K562 (cell line): ENCODE measurements around the gene JAKMIP1. TPM values are rescaled to one million over a fixed set of nuclear protein-coding genes. Genes with fewer than 3 reads are reported as not detected.

Experiments used
- ATAC-seq: fragments of 200-7000 bp; cut with Tn5 transposase; 3 replicates; pipeline ENCODE4 v1.9.1; 2020; ENCODE audit warnings: moderate library complexity
- BruUV-seq: library from RNA; stranded (reverse); fragments of 400-500 nt; replicated peaks from 2 replicates; lab custom pipeline; 2021; lab: Mats Ljungman, UMichigan
- CTCF ChIA-PET: fragments of 300-600 bp; formaldehyde crosslinking; extraction: SDS; loops from one replicate; lab custom pipeline; 2021; ENCODE audit warnings: low intra/inter-chr PET ratio; lab: Yijun Ruan, JAX
- POLR2A ChIA-PET: fragments of 300-600, 350-650 bp; sonication (Branson Sonifier 250); formaldehyde crosslinking; extraction: SDS; loops from one replicate; lab custom pipeline; 2021; ENCODE audit warnings: antibody characterized with exemption, inconsistent platforms; lab: Yijun Ruan, JAX
- DNase-seq, 4 experiments: peaks; one replicate each; pipeline versions ENCODE4 v3.0.0 to v3.0.0-alpha.2; 2011 to 2018; ENCODE audit warnings: low spot score in 3 of 4, mixed read lengths in 3 of 4; ENCODE audit errors: extremely low read depth in 1 of 4
- FAIRE-seq: peaks from 2 replicates; lab custom pipeline; 2011; peaks lifted over from hg19 to GRCh38; lab: Jason Lieb, UNC
- H2AFZ ChIP-seq: 2 replicates; pipeline ENCODE4 v1.6.0; 2011; ENCODE audit warnings: low read depth, low read length, control low read depth, inconsistent platforms
- H3K27ac ChIP-seq: fragments of 200-600 bp; 3 replicates; pipeline ENCODE4 v1.8.0; 2011; ENCODE audit warnings: low read depth, mild to moderate bottlenecking, control low read depth, inconsistent platforms, low read length, moderate library complexity, mixed read lengths; ENCODE audit errors: extremely low read depth
- H3K27me3 ChIP-seq, 2 experiments: fragments of 300-600 bp in 1 of 2; 2 replicates in 1 of 2; 3 replicates in 1 of 2; pipeline versions ENCODE4 v1.6.0 to v1.8.0; 2011; ENCODE audit warnings: inconsistent platforms in 2 of 2, low read length in 2 of 2, mild to moderate bottlenecking in 1 of 2, mixed read lengths in 1 of 2, moderate library complexity in 1 of 2; ENCODE audit not compliant: control insufficient read depth in 2 of 2, insufficient read depth in 2 of 2
- H3K36me3 ChIP-seq: fragments of 300-600 bp; 3 replicates; pipeline ENCODE4 v1.8.0; 2011; ENCODE audit warnings: mild to moderate bottlenecking, low read length, inconsistent platforms; ENCODE audit not compliant: control insufficient read depth, insufficient read depth
- H3K4me1 ChIP-seq, 2 experiments: fragments of 200-600 bp in 1 of 2; replicated peaks in 1 of 2; 2 replicates in 1 of 2; 3 replicates in 1 of 2; pipeline versions ENCODE4 v1.5.1 to v1.8.0; 2011; ENCODE audit warnings: inconsistent platforms in 2 of 2, low read length in 2 of 2, mild to moderate bottlenecking in 1 of 2, mixed read lengths in 1 of 2, moderate library complexity in 1 of 2; ENCODE audit not compliant: control insufficient read depth in 2 of 2, insufficient read depth in 2 of 2
- H3K4me2 ChIP-seq: 2 replicates; pipeline ENCODE4 v1.6.1; 2011; ENCODE audit warnings: low read length, control low read depth, inconsistent platforms, mixed read lengths; ENCODE audit not compliant: insufficient read depth
- H3K4me3 ChIP-seq: fragments of 200-600 bp; sonication (generic), shearing (Covaris generic); 2 replicates; pipeline ENCODE4 v1.5.1; 2016; ENCODE audit warnings: control low read depth, inconsistent platforms
- H3K79me2 ChIP-seq: fragments of 200-600 bp; 3 replicates; pipeline ENCODE4 v1.8.0; 2011; ENCODE audit warnings: low read length, inconsistent platforms; ENCODE audit not compliant: control insufficient read depth, insufficient read depth
- H3K9ac ChIP-seq, 2 experiments: 2 replicates each; pipeline versions ENCODE4 v1.6.0 to v1.6.1; 2011; ENCODE audit warnings: low read depth in 2 of 2, low read length in 2 of 2, control low read depth in 1 of 2, inconsistent platforms in 1 of 2, mild to moderate bottlenecking in 1 of 2, mixed read lengths in 1 of 2; ENCODE audit not compliant: insufficient read depth in 1 of 2
- H3K9me1 ChIP-seq: one replicate; pipeline ENCODE4 v1.6.0; 2011; ENCODE audit warnings: inconsistent platforms, mild to moderate bottlenecking, low read length, moderate library complexity; ENCODE audit not compliant: control insufficient read depth, insufficient read depth
- H3K9me3 ChIP-seq: replicated peaks from 2 replicates; pipeline ENCODE4 v1.5.1; 2011; ENCODE audit warnings: low read depth, low read length, inconsistent platforms; ENCODE audit not compliant: control insufficient read depth, insufficient read depth
- H4K20me1 ChIP-seq: replicated peaks from 2 replicates; pipeline ENCODE4 v1.6.1; 2011; ENCODE audit warnings: low read length, inconsistent platforms, mixed read lengths; ENCODE audit not compliant: control insufficient read depth, insufficient read depth
- DLX4 ChIP-seq: fragments of 250-450 bp; sonication (Bioruptor Pico); IDR thresholded peaks from 2 replicates; pipeline ENCODE4 v1.6.1; 2021; ENCODE audit warnings: mild to moderate bottlenecking
- ETV1 ChIP-seq: fragments of 450-650 bp; conservative IDR thresholded peaks from 2 replicates; pipeline ENCODE4 v1.6.1; 2016; ENCODE audit warnings: missing genetic modification characterization, control low read depth, low read depth, missing compliant biosample characterization
- GATAD2A ChIP-seq: fragments of 450-650 bp; IDR thresholded peaks from 2 replicates; pipeline ENCODE4 v1.6.1; 2017
- JUND ChIP-seq, 2 experiments: IDR thresholded peaks; 2 replicates in 1 of 2; 3 replicates in 1 of 2; pipeline ENCODE4 v1.6.1; 2011; ENCODE audit warnings: borderline replicate concordance in 2 of 2, low read depth in 2 of 2, low read length in 2 of 2, improper control_type of control experiment in 1 of 2, missing biosample characterization in 1 of 2, missing genetic modification characterization in 1 of 2, missing genetic modification reagents in 1 of 2
- KDM5B ChIP-seq: fragments of 200-600 bp; sonication (generic); IDR thresholded peaks from 2 replicates; pipeline ENCODE4 v1.6.1; 2012; ENCODE audit warnings: low read depth, mild to moderate bottlenecking, moderate library complexity, low read length, control low read depth, inconsistent platforms; ENCODE audit not compliant: insufficient replicate concordance
- LARP7 ChIP-seq: fragments of 450-650 bp; IDR thresholded peaks from 2 replicates; pipeline ENCODE4 v1.6.1; 2016
- MIER1 ChIP-seq: fragments of 450-650 bp; IDR thresholded peaks from 2 replicates; pipeline ENCODE4 v1.6.1; 2016; ENCODE audit warnings: antibody characterized with exemption, mild to moderate bottlenecking, low read depth
- PHF20 ChIP-seq: fragments of 450-650 bp; IDR thresholded peaks from 2 replicates; pipeline ENCODE4 v1.6.1; 2018; ENCODE audit not compliant: partially characterized antibody
- PHF8 ChIP-seq: fragments of 200-600 bp; sonication (generic); IDR thresholded peaks from 2 replicates; pipeline ENCODE4 v1.6.1; 2012; ENCODE audit warnings: mixed run types, mild to moderate bottlenecking, inconsistent platforms, low read length, moderate library complexity, borderline replicate concordance
- PPARD ChIP-seq: fragments of 250-450 bp; sonication (Bioruptor Pico); IDR thresholded peaks from 2 replicates; pipeline ENCODE4 v1.8.0; 2022; ENCODE audit warnings: inconsistent platforms, mild to moderate bottlenecking, moderate library complexity
- PRPF4 ChIP-seq: fragments of 200-400 bp; formaldehyde crosslinking; IDR thresholded peaks from one replicate; pipeline ENCODE4 v1.6.1; 2017; ENCODE audit warnings: low read length, low read depth, mild to moderate bottlenecking; ENCODE audit not compliant: insufficient read depth, poor library complexity, severe bottlenecking
- SIRT6 ChIP-seq: IDR thresholded peaks from one replicate; pipeline ENCODE4 v1.6.1; 2012; ENCODE audit warnings: low read depth, mild to moderate bottlenecking, control low read depth, inconsistent platforms, low read length, moderate library complexity
- SMAD3 ChIP-seq: fragments of 450-650 bp; formaldehyde crosslinking; conservative IDR thresholded peaks from 2 replicates; pipeline ENCODE4 v1.4.0; 2020; ENCODE audit warnings: mild to moderate bottlenecking
- SMARCA5 ChIP-seq: fragments of 450-650 bp; IDR thresholded peaks from 2 replicates; pipeline ENCODE4 v1.6.1; 2016
- ZBTB8A ChIP-seq: fragments of 450-650 bp; IDR thresholded peaks from 2 replicates; pipeline ENCODE4 v1.6.1; 2018; ENCODE audit warnings: mild to moderate bottlenecking, moderate library complexity; ENCODE audit not compliant: partially characterized antibody
- ZNF263 ChIP-seq: sonication (generic); formaldehyde crosslinking; IDR thresholded peaks from 2 replicates; pipeline ENCODE4 v1.8.0; 2022; ENCODE audit warnings: mild to moderate bottlenecking, missing genetic modification reagents, borderline replicate concordance
- ZNF3 ChIP-seq: fragments of 250-450 bp; sonication (Bioruptor Pico); IDR thresholded peaks from 2 replicates; pipeline ENCODE4 v1.5.0; 2021; ENCODE audit warnings: mild to moderate bottlenecking, moderate library complexity
- ZNF436 ChIP-seq: fragments of 250-450, 450-650 bp; sonication (Bioruptor Pico); formaldehyde crosslinking; IDR thresholded peaks from 2 replicates; pipeline ENCODE4 v1.7.0; 2020; ENCODE audit warnings: mild to moderate bottlenecking
- WGBS: fragments of 100-300 bp; shearing (Covaris generic); methylation state at CpG from one replicate; pipeline ENCODE4 v1.1.6; 2016; ENCODE audit warnings: low coverage, mixed read lengths; ENCODE audit not compliant: insufficient coverage; ENCODE audit errors: missing lambda C conversion rate; 5-methylcytosine and 5-hydroxymethylcytosine counted together
- in situ Hi-C: fragments of 300-500 bp; cut with MboI; formaldehyde crosslinking; loops from 4 replicates; pipeline ENCODE4 v1.15.0; 2018; ENCODE audit warnings: inconsistent platforms, mixed read lengths
- intact Hi-C: fragments of 100-400 bp; cut with micrococcal nuclease; formaldehyde crosslinking; loops from 2 replicates; pipeline ENCODE4 v1.14.2; 2022
- polyA plus RNA-seq, 8 experiments: library from polyadenylated mRNA; depleted of rRNA in 4 of 8; stranded (reverse) in 5 of 8; unstranded in 3 of 8; fragments of >200 nt; fragmentation: Nextera tagmentation in 2 of 8; fragmentation: Illumina TruSeq in 1 of 8; extraction: Ambion mirVana in 2 of 8; extraction: Trizol in 1 of 8; gene quantifications; 2 replicates each; pipeline versions ENCODE4 v1.2.1 to v1.2.3, GENCODE V29; 2011 to 2014; ENCODE audit warnings: inconsistent platforms in 1 of 8, missing spikeins in 1 of 8
- total RNA-seq, 7 experiments: library from RNA; depleted of rRNA in 6 of 7; stranded (reverse); fragments of >200 nt in 6 of 7; fragmentation: Illumina TruSeq in 2 of 7; extraction: Trizol in 2 of 7; gene quantifications; 2 replicates each; pipeline versions ENCODE4 v1.2.1 to v1.2.3, GENCODE V29; 2011 to 2021; ENCODE audit warnings: low replicate concordance in 1 of 7

JAKMIP1 gene
- total and polyA plus RNA-seq, 9 of the 15 experiments (the other 6 are each of a cell fraction or from before 2014, with no cell fraction given) = not detected

- no peak overlapping the region for H3K9ac ChIP-seq
- no peak overlapping the region for H2AFZ ChIP-seq
- no peak overlapping the region for H3K4me2 ChIP-seq
- WGBS = 5% methylated on average over 6 of the region's 8 CpGs
- no peak overlapping the region for H3K27ac ChIP-seq
- H3K4me3 ChIP-seq = no peak overlapping the region
- H3K4me1 ChIP-seq = no peaks in the 10 kb centered on the region; a peak in 1 of 5 replicates
- DNase-seq = no peak
- no peaks in the 10 kb centered on the region; the same call in 1 of the 2 replicates for H4K20me1 ChIP-seq
- POLR2A ChIA-PET = interaction anchor here (1.1 kb wide), 1 partner anchor 10 kb away, joined by 6 read pairs; no protein-coding TSS in a partner anchor
- no peaks in the 10 kb centered on the region for H3K9me1 ChIP-seq
- no peaks in the 10 kb centered on the region for H3K36me3 ChIP-seq
- CTCF ChIA-PET = no interaction called here
- no peaks in the 10 kb centered on the region for H3K79me2 ChIP-seq
- peaks cover 2 to 32% of the 10 kb centered on the region in 2 experiments; a peak in 3 of 5 replicates for H3K27me3 ChIP-seq
- ATAC-seq = no peak; the same call in 2 of the 3 replicates
- no peak for FAIRE-seq
- in situ Hi-C loops = no loop called here
- no TSS peak for BruUV-seq
- no peaks in the 10 kb centered on the region for H3K9me3 ChIP-seq
- intact Hi-C loops = no loop called here
- TF ChIP-seq ETV1 (no peak), KDM5B (no peak), SMARCA5 (no peak), ZBTB8A (no peak), SIRT6 (no peak), PHF8 (no peak), PPARD (CRISPR knock-in tag) (no peak), PRPF4 (no peak), SMAD3 (CRISPR knock-in tag) (no peak), ZNF436 (no peak), PHF20 (no peak), GATAD2A (no peak), JUND (IDR thresholded peaks at IDR 0.05; ENCODE audit: borderline replicate concordance, low read depth, low read length) (no peak), JUND (tag; IDR thresholded peaks at IDR 0.05; ENCODE audit: borderline replicate concordance, low read depth, low read length) (no peak), ZNF3 (no peak), DLX4 (CRISPR knock-in tag) (no peak), LARP7 (no peak), MIER1 (no peak), ZNF263 (CRISPR knock-in tag) (no peak)
Observed at GRCh38 chr4:6011686-6012085, 188.7 kb downstream of the JAKMIP1 start.
